ENCODE results near the gene ZNF697. TPM values are rescaled to one million over a fixed set of nuclear protein-coding genes. Genes with fewer than 3 reads are reported as not detected.

The ZNF697 gene
- total and polyA plus RNA-seq, 2 donors (not counting 1 experiment from before 2014, with no cell fraction given): not detected

GRCh38 chr1:119602169-119602568, 45.9 kb downstream of the ZNF697 start:
- CTCF ChIA-PET: no interaction called here
- POLR2A ChIA-PET: no interaction called here
- no peak overlapping the region for H2AFZ ChIP-seq (ENCODE audit: insufficient read depth, low read depth, low read length, poor library complexity, severe bottlenecking)

GRCh38 chr1:119600976-119601375, 47.1 kb downstream of the ZNF697 start:
- TF ChIP-seq EZH2 (IDR thresholded peaks at IDR 0.05; ENCODE audit: borderline replicate concordance, insufficient read depth, low read depth, low read length, poor library complexity, severe bottlenecking) (no peak), CTCF (IDR thresholded peaks at IDR 0.05) (no peak)
- peaks cover 28% of the 10 kb centered on the region for H3K27me3 Mint-ChIP-seq
- DNase-seq (no peak), ATAC-seq (ENCODE audit: low read depth) (no peak)
- H3K4me3 ChIP-seq (ENCODE audit: control extremely low read depth in 1 of 5, extremely low read depth in 1 of 5, insufficient read depth in 1 of 5, low read depth in 2 of 5, low read length in 4 of 5): no peak overlapping the region
- H3K9me3 Mint-ChIP-seq (ENCODE audit: insufficient read depth): no peaks in the 10 kb centered on the region
- no peaks in the 10 kb centered on the region for H3K4me1 Mint-ChIP-seq
- ChIA-PET POLR2A (no interaction called here), CTCF (no interaction called here)
- intact Hi-C loops (cut with micrococcal nuclease): no loop called here
- no peaks in the 10 kb centered on the region for H3K4me1 ChIP-seq (ENCODE audit: control insufficient read depth in 2 of 2, insufficient read depth in 2 of 2, low read length in 2 of 2)
- H3K36me3 ChIP-seq (replicated peaks in 1 of 2; ENCODE audit: control extremely low read depth in 1 of 2, control insufficient read depth in 1 of 2, extremely low read depth in 1 of 2, insufficient read depth in 2 of 2, low read length in 1 of 2): no peaks in the 10 kb centered on the region
- H3K9me3 ChIP-seq (ENCODE audit: control extremely low read depth in 1 of 3, control insufficient read depth in 2 of 3, insufficient read depth in 1 of 3, low read length in 2 of 3): no peaks in the 10 kb centered on the region
- peaks cover 0 to 2% (median 0%) of the 10 kb centered on the region in 4 experiments for H3K27me3 ChIP-seq (replicated peaks in 1 of 4; ENCODE audit: control extremely low read depth in 1 of 4, control insufficient read depth in 3 of 4, insufficient read depth in 4 of 4, low read length in 3 of 4)
- H2AFZ ChIP-seq (ENCODE audit: insufficient read depth, low read depth, low read length, poor library complexity, severe bottlenecking): no peak overlapping the region
- no peak overlapping the region for H3K4me3 Mint-ChIP-seq
- H3K27ac Mint-ChIP-seq: no peak overlapping the region
- no CpG with 5 or more reads among the region's 1 CpG for WGBS (ENCODE audit: insufficient coverage)
- H3K4me2 ChIP-seq (replicated peaks; ENCODE audit: low read depth, low read length, poor library complexity, severe bottlenecking): no peak overlapping the region
- no peak overlapping the region for H3K27ac ChIP-seq (ENCODE audit: low read length in 2 of 2)
- no peak overlapping the region for H3K9ac ChIP-seq (ENCODE audit: low read length)
- no peaks in the 10 kb centered on the region for H4K20me1 ChIP-seq (ENCODE audit: control insufficient read depth, insufficient read depth, low read length, poor library complexity, severe bottlenecking)
- no peaks in the 10 kb centered on the region for H3K79me2 ChIP-seq (ENCODE audit: control insufficient read depth, insufficient read depth, low read length)

More at GRCh38 chr1:119602169-119602568, 45.9 kb downstream of the ZNF697 start:
- peaks cover 2% of the 10 kb centered on the region for H3K4me1 Mint-ChIP-seq
- no peaks in the 10 kb centered on the region for H3K9me3 ChIP-seq (ENCODE audit: control extremely low read depth in 1 of 3, control insufficient read depth in 2 of 3, insufficient read depth in 1 of 3, low read length in 2 of 3)
- peaks cover 30% of the 10 kb centered on the region for H3K27me3 Mint-ChIP-seq
- no peaks in the 10 kb centered on the region for H3K9me3 Mint-ChIP-seq (ENCODE audit: insufficient read depth)
- no peak overlapping the region for H3K4me3 ChIP-seq (ENCODE audit: control extremely low read depth in 1 of 5, extremely low read depth in 1 of 5, insufficient read depth in 1 of 5, low read depth in 2 of 5, low read length in 4 of 5)
- WGBS (ENCODE audit: insufficient coverage): no CpG with 5 or more reads among the region's 2 CpGs
- no peaks in the 10 kb centered on the region for H3K4me1 ChIP-seq (ENCODE audit: control insufficient read depth in 2 of 2, insufficient read depth in 2 of 2, low read length in 2 of 2)
- TF ChIP-seq EZH2 (IDR thresholded peaks at IDR 0.05; ENCODE audit: borderline replicate concordance, insufficient read depth, low read depth, low read length, poor library complexity, severe bottlenecking) (no peak), CTCF (IDR thresholded peaks at IDR 0.05) (no peak)
- no peak overlapping the region for H3K4me2 ChIP-seq (replicated peaks; ENCODE audit: low read depth, low read length, poor library complexity, severe bottlenecking)
- ATAC-seq (ENCODE audit: low read depth) (no peak), DNase-seq (no peak)
- no peaks in the 10 kb centered on the region for H3K79me2 ChIP-seq (ENCODE audit: control insufficient read depth, insufficient read depth, low read length)
- H3K27me3 ChIP-seq (replicated peaks in 1 of 4; ENCODE audit: control extremely low read depth in 1 of 4, control insufficient read depth in 3 of 4, insufficient read depth in 4 of 4, low read length in 3 of 4): peaks cover 0 to 2% (median 0%) of the 10 kb centered on the region in 4 experiments
- no peak overlapping the region for H3K9ac ChIP-seq (ENCODE audit: low read length)
- no peak overlapping the region for H3K27ac ChIP-seq (ENCODE audit: low read length in 2 of 2)
- no peaks in the 10 kb centered on the region for H4K20me1 ChIP-seq (ENCODE audit: control insufficient read depth, insufficient read depth, low read length, poor library complexity, severe bottlenecking)
- intact Hi-C loops (cut with micrococcal nuclease): no loop called here
- no peak overlapping the region for H3K27ac Mint-ChIP-seq
- no peaks in the 10 kb centered on the region for H3K36me3 ChIP-seq (replicated peaks in 1 of 2; ENCODE audit: control extremely low read depth in 1 of 2, control insufficient read depth in 1 of 2, extremely low read depth in 1 of 2, insufficient read depth in 2 of 2, low read length in 1 of 2)
- no peak overlapping the region for H3K4me3 Mint-ChIP-seq

Data from B cell (primary cell).